ENCODE results near the gene QRICH1. TPM values are rescaled to one million over a fixed set of nuclear protein-coding genes. Genes with fewer than 3 reads are reported as not detected.
A peak's percentile ranks its signal among the peaks of the same experiment; 100 is the strongest.

QRICH1 gene
- total RNA-seq, 1 experiment from 2014 or later = 51.8 TPM

DNA sequence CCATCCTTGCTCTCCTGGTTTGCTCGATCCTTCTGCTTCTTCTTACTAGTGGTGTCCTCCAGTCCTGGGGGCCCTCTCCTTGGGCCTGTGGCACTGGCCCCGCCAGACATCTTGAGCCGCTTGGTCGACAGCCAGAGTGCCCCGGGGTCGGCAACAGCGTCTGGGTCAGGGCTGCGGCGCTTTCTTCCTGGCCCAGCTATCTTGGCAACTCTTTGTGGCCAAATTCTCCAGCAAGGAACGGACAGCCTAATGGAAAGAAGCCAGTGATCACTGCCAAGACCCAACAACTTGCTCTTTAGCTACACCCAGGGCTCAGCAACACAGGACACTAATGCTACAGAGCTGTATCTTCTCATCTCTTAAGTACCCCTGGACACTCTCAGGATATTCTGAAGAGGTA lies 25.2 kb upstream of the QRICH1 start:
- DNase-seq (ENCODE audit: low read depth) = no peak

DNA sequence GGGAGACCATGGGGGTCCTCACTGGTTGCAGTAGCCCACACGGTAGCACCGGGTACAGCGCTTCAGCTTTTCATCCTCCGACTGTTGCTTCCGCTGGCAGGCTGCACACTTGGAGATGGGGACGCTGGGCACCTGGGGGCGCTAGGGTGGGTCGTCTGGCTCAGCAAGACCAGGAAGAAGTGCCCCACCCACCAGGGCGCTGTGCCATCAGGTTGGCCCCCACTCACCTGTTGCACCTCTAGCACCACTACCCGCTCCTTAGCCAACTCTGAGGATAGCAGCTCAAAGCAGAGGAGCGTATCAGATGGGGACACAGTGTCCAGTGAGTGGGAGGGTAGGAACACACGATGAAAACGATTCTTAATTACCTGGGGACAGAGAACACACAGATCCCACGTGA lies 18.4 kb upstream of the QRICH1 start:
- no peak for DNase-seq (ENCODE audit: low read depth)

DNA sequence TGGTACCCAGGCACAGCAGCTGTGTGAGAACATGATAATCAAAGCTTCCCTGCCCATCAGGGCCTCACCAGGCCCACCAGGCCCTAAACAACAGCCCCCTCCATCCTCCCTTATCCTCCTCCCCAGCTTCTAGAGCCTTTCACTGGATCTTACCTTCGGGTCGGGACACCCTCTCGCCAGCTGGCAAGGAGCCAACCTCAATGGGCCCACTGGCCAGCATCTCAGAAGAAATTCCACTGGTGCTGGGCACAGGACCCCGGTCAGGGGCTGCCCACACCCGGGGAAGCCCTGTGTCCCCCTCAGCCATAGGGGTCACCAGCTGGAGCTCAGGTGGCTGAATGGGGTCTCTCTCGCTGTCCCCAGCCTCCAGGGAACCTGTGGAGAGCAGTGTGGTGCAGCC lies 17.5 kb upstream of the QRICH1 start:
- no peak for DNase-seq (ENCODE audit: low read depth)

DNA sequence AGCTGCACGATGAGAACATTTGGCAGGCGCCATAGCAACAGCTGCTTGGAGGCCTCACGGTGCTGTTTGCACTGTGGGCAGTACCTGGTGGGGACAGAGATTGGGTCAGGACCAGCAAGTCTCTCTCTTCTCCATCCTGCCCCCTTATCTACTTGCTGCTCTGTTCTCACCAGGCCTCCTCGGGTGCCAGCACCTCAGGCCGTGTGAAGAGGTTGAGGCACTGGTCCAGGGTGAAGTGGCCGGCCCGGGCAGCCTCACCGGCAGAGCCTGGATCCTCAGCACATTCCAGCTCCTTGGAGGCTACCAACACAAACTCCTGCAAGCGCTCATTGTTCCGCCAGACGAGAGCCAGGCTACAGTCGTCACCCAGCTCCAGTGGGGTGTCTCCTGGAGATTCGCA lies 16.9 kb upstream of the QRICH1 start:
- no peak for DNase-seq (ENCODE audit: low read depth)

DNA sequence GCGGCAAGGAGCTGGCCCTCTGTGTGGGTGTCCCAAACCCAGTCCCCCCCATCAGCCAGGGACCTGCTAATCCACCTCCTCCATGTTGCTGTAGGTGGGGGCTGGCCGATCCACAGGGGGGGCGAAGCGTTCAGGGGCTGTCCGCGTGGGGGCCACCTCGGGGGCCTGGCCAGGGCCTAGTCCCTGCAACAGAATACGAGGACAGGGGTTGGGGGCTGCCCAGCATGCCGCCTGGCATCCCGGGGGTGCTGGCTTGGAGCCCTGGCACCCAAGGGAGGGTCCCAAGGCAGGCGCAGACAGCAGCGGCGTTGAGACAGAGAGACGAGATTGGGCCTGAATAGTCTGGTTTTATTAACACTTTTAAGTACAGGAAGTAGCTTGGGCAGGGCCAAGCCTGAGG lies 14.5 kb upstream of the QRICH1 start:
- DNase-seq (ENCODE audit: low read depth) = no peak

DNA sequence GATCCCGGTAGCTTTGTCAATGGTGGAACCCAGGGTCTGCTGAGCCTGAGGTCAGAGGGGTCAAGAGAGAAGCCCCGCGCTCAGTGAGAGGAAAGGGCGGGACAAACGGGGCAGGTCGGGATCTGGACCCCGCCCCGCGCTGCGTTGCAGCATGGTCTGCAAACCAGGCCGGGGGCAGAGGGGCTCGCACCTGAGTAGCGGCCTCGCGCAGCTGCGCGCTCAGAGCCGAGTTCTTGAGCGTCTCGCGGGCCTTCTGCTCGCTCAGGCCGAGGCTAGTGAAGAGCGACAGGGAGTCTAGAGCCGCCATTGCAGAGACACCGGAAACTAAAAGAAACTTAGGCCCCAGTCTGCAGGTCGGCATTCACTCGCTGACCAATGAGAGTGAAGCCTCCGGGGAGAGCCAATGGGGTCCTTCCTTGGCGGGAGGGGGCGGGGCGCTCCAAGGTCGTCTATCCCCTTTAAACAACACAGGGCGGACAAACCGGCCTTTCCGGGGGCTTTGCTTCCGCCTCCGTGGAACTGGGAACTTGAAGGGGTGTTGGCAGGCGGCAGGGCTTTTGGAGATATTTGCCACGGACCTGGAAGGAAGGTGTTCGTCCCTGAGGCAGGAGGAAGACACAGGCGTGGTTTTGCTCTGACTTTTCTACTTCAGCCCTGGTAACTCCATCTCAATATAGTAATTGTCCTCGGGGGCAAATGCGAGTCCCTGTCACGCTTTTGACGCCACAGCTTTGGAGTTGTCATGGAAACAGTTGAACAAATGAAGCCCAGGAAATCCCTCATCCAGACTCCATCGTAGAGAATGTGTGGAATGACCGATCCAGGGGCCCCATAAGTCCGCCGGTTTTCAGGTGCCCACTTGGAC lies 10.8 kb upstream of the QRICH1 start, which contains the start of gene QARS1:
Gene QARS1, minus strand, starts transcription at position 331 of the 865 bp plus-strand sequence. Its CDS starts 24 bp downstream, at position 307.
- peak; percentile 91 for DNase-seq (ENCODE audit: low read depth)

DNA sequence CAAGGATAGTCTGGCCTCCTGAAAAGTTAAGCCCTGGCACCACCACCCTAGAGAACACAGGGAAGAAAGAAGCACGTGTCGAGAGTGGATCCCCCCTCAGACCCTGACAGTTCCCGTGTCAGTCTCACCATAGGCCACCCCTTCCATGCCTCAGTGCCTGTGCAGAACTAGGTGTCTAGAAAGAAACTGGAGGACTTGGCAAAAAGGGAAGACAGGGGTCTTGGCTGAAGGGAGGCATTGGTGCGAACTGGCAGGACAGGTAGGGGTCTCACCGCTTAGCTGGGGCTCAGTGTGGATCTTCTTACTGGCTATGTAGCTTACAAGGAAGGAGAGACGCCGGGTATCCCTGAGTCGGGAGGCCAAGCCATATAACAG lies 10.2 kb upstream of the QRICH1 start:
- DNase-seq (ENCODE audit: low read depth) = no peak

DNA sequence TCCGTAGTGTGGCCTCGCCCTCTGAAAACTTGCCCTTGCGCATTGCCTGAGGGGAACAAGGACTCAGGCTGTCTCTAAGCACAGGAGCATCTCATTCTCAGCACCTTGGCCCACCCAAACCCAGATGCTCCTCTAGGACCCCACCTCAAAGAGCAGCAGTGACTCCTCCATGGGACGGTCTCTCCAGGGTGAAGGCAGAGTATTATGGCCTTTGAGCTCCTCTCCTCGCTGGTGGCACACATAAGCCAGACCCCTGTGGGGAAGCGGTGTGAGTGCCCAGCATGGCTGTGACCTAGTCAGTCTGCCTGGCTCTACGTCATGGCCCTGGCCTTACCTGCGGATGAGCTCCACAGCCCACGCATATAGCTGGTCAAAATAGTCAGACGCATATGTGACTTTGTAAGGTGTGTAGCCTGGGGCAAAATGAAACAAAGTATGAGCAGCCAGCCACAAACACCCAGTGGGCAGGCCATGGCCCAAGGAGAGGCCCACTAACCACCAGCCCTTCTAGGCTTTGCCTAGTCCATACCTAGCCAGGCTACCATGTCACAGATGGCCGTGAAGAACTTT lies 6.3 kb upstream of the QRICH1 start:
- no peak for DNase-seq (ENCODE audit: low read depth)

DNA sequence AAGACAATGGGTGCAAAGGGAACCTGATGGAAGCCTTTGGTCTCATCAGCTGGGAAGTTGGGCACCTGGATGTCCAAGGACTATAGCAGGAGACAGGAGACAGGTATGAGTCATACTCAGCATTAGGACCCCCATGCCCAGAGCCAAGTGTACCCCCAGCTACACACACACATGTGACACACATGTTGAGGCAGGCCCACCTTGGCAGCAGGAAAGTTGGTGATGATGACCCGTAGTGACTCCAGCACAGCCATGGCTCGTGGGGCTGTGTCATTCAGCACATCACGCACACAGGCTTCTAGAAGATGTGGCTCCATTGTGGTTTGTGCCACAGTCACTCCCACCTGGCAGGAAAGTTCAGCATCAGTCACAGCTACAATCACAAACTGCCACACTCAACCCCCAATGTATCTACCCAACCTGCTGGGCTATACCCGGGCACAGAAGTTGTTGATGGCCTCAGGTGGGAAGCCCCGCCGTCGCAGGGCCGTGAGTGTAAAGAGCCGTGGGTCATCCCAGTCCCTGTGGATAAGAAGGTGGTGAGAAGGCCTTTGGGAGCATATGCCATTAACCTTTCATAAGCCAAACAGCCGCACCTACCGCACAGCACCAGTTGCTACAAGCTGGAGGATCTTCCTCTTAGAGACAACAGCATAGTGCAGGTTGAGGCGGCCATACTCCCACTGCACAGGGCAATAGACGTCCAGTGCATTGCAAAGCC lies 5.2 kb upstream of the QRICH1 start:
- no peak for DNase-seq (ENCODE audit: low read depth)

DNA sequence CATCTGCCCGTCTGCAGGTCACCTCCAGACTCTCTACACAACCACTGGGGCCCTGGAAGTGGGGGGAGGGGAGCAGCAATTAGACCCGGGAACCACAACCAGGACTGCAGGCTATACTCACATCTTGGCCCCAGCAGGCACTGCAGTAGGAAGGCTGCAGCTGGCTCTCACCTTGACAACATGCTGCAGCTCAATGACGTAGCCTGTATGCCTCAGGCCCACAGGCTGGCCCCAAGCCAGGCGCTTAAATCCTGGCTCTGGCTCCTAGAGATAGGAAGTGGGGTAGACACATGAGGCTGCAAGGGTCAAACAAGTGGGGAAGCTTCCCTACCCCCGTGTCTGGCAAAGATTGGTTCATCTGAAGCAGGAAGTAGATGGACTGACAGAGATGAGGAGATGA lies 4.6 kb upstream of the QRICH1 start:
- peak; percentile 39 for DNase-seq (ENCODE audit: low read depth)

DNA sequence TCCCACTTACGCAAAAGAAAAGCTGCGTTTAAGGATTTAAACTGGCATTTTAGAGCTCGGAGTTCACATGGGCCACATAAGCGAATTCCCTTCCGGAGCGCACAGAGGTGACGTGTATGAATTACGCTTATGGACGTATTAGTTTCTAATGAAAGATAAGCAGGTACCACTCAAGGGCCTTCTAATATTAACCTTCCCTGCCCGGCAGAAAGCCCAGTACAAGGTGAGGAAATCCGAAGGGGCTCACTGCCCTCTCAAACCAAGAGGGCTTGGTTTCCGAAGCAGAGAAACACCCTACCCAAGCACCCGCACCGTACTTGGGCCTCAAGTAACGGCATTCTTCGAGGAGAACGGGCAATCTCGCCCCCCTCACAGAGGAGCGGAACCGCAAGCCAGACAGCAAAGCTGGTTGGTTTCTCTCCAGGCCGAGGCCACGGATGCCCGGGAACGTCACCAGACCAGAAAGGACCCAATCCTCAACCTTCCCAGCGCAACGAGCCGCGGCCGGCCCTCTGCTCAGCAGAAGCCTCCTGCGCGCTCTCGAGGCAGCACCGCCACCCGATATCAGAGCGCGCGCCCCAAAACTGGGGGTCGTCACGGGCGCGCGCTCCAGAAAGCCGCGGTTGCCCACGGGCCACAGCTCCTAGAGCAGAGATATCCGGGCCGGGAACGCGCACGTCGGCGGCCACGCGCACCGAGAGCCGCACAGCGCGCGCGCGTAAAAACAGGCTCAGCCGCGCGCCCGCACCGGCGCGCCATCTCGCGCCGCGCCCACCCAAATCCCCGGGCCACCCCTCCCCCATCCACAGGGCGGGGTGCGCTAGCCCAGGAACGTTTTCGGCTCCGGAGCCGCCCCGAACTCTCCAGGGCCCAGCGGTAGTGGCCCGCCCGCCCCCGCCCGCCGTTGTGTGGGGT lies 676 bp downstream of the QRICH1 start:
- DNase-seq (ENCODE audit: low read depth) = peak; percentile 75

DNA sequence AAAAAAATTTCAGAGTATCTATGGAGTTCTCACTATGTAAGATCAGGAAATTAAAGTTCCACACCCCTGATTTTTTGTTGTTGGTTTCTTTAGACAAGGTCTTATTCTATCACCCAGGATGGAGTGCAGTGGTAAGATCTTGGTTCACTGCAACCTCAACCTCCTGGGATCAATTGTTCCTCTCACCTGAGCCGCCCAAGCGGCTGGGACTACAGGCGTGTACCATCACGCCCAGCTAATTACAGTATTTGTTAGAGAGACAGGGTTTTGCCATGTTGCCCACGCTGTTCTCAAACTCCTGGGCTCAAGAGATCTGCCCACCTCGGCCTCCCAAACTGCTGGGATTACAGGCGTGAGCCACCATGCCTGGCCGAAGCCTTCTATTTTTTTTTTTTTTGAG lies 12.4 kb downstream of the QRICH1 start:
- no peak for DNase-seq (ENCODE audit: low read depth)

DNA sequence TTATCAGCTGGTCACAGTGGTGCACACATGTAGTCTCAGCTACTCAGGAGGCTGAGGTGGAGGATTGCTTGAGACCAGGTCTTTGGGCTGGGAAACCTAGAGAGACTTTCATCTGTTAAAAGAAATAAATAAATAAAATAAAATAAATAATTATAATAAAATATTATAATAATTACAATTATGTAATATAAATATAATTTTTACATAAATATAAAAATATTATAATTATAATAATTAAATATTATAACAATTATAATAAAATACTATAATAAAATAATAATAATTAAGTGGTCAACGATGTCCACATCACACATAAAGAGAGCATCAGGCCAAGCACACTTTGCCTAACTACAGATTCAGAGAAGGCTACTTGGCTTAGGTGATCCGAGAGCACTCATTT lies 14.6 kb downstream of the QRICH1 start:
- no peak for DNase-seq (ENCODE audit: low read depth)

DNA sequence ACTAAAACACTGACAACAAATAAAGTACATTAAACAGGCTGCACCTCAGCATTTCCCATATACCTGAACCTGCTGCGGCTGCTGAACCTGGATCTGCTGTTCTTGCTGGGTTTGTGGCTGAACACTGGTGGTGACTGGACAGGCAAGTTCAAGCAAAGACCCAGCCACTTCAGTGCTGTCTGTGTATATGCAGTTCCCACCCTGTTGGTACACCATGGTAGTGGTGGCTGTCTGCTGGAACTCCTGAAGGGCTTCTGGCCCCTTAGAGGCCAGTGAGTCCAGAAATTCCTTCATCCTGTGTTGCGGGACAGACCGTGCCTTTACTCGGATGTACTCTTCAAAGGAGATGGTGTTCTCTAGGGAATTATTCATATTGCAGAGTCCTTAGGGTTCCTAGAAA lies 17.2 kb downstream of the QRICH1 start:
- DNase-seq (ENCODE audit: low read depth) = no peak

DNA sequence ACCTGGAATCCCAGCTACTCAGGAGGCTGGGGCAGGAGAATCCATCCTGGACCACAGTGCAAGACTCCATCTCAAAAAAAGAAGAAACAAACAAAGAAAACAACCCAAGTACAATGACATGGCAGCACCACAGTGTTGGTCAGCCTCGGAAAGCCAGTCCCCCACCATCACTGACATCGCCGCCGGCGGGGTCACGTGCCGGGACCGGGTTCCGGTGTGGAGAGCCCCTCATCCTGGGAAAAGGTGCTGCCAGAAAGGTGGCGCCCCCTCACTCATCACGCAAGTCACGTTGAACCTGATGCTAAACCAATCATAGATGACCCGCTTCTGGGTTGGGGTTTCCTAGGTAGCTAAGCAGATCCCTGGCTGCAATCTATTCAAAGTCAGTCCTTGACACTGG lies 17.8 kb downstream of the QRICH1 start:
- DNase-seq (ENCODE audit: low read depth) = no peak

DNA sequence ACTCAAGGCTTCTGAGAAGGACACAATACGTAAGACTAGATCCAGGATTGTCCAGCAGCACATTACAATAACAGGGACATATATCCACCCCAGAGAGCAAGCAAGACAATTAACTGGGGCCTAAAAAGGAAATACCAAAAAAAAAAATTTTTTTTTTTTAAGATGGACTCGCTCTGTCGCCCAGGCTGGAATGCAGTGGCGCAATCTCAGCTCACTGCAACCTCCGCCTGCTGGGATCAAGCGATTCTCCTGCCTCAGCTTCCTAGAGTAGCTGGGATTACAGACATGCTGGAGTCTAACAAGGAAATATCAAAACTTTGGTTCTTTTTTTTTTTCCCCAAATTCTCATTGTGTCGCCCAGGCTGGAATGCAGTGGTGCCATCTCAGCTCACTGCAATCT lies 35.9 kb downstream of the QRICH1 start:
- DNase-seq (ENCODE audit: low read depth) = no peak

DNA sequence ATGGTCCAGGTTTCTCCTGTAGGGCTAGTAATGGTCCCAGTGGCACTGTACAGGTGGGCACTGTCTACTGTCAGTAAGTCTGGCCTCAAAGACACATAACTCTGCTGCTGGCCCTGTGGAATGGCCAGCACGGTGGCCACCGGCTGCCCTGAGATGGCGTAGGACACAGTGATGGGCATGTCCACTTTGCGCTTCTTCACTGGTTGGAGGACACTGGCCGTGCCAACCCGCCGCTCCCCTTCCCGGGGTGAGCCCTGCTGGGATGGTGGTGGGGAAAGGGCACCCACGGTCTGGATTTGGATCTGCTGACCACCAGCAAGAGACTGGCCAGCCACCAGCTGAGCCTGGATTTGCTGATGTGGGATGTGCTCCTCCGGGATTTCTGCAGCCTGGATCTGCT lies 36.6 kb downstream of the QRICH1 start:
- no peak for DNase-seq (ENCODE audit: low read depth)

DNA sequence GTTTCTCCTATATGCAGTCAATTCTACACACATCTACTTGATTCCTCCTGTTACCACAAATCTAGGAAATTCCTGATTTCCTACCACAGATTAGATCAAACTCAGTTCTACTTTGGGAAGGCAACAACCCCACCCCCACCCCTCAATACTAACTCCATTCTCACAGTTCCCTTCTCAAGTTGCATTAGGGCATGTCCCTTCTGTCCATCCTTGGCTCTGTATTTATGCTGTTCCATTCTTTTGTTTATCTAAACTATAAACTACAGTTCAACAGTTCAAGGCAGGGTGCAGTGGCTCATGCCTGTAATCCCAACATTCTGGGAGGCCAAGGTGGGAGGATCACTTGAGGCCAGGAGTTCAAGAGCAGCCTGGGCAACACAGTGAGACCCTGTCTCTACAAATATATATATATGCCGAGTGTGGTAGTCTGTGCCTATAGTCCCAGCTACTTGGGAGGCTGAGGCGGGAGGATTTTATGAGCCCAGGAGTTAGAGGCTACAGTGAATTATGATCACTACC lies 39.5 kb downstream of the QRICH1 start:
- no peak for DNase-seq (ENCODE audit: low read depth)

DNA sequence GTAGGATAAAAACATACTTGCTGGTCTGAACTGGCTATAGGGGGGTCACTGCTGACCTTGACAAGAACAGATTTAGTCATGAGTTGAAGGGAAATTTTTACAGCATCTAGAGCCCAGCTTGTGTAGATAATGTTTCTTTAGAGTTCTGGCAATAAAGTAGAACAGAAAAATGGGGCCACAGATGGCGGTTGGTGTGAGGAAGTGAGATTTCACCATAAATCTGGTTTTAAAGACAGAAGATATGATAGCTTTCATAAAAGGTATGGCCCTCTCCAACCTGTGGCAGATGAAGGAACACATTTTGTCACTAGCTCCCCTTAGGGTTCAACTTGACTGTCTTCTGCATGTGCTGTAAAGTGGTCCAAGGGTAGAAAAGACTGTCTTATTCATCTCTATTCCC lies 40.3 kb downstream of the QRICH1 start:
- no peak for DNase-seq (ENCODE audit: low read depth)

DNA sequence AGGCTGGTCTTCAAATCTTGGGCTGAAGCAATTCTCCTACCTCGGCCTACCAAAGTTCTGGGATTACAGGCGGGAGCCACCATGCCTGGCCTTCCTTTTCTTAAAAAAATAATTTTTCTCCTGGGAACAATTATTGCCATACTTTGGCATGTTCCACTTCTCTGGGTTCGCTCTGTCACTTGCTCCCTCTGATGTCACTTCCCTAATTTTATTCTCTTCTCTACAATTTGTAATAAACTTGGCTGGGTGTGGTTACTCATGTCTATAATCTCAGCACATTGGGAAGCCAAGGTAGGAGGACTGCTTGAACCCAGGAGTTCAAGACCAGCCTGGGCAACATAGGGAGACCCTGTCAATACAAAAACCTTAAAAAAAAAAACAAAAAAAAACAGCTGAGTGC lies 58.6 kb downstream of the QRICH1 start:
- DNase-seq (ENCODE audit: low read depth) = no peak

DNA sequence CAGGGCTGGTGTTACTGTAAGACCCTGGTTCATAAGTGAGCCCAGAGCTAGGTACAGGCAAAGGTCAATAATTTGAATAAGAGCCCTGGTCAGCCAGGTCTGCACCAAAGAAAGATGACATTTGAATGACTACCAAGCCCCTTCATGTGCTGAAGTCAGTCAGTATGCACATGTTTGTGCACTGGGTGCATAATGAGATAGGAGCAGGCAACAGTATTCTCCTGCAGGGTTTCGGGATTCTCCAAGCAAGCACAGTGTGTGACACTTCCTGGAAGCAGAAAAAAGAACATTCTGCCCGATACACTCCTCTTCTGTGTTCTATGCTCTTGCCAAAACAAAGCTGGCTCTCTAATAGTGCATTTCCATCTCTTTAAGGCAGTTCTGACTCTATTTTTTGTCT lies 59.2 kb downstream of the QRICH1 start:
- DNase-seq (ENCODE audit: low read depth) = no peak

Data from Daoy (cell line).